ENCODE measurements around the gene GLI3.

The GLI3 gene

GRCh38 chr7:42085531-42085930 is 151.5 kb downstream of the GLI3 start:
- H3K9me3 Mint-ChIP-seq: peaks cover 0 to 5% of the 10 kb centered on the region in 2 donors

GRCh38 chr7:42084263-42084662 is 152.7 kb downstream of the GLI3 start:
- H3K27ac Mint-ChIP-seq: no peak overlapping the region
- H3K4me3 Mint-ChIP-seq: no peak overlapping the region
- H3K4me1 Mint-ChIP-seq: no peaks in the 10 kb centered on the region
- DNase-seq (no peak), ATAC-seq (no peak)
- H3K27me3 Mint-ChIP-seq: peaks cover 20% of the 10 kb centered on the region
- peaks cover 0 to 5% of the 10 kb centered on the region in 2 donors for H3K9me3 Mint-ChIP-seq

More at GRCh38 chr7:42085531-42085930, 151.5 kb downstream of the GLI3 start:
- H3K27me3 Mint-ChIP-seq: peaks cover 20% of the 10 kb centered on the region
- DNase-seq: no peak
- H3K4me3 Mint-ChIP-seq: no peak overlapping the region
- no peaks in the 10 kb centered on the region for H3K4me1 Mint-ChIP-seq
- ATAC-seq: no peak
- H3K27ac Mint-ChIP-seq: no peak overlapping the region

GRCh38 chr7:42083284-42083683 is 153.7 kb downstream of the GLI3 start:
- no peak for ATAC-seq
- DNase-seq: no peak
- peaks cover 20% of the 10 kb centered on the region for H3K27me3 Mint-ChIP-seq
- H3K4me3 Mint-ChIP-seq: no peak overlapping the region
- H3K4me1 Mint-ChIP-seq: no peaks in the 10 kb centered on the region
- H3K27ac Mint-ChIP-seq: no peak overlapping the region
- H3K9me3 Mint-ChIP-seq: peaks cover 0 to 5% of the 10 kb centered on the region in 2 donors

GRCh38 chr7:42082144-42082543 is 154.9 kb downstream of the GLI3 start:
- Mint-ChIP-seq H3K27ac (no peak overlapping the region), H3K4me3 (no peak overlapping the region), H3K27me3 (peaks cover 20% of the 10 kb centered on the region), H3K4me1 (no peaks in the 10 kb centered on the region), H3K9me3 (peaks cover 0 to 5% of the 10 kb centered on the region in 2 donors)
- no peak for DNase-seq
- no peak for ATAC-seq

DNA sequence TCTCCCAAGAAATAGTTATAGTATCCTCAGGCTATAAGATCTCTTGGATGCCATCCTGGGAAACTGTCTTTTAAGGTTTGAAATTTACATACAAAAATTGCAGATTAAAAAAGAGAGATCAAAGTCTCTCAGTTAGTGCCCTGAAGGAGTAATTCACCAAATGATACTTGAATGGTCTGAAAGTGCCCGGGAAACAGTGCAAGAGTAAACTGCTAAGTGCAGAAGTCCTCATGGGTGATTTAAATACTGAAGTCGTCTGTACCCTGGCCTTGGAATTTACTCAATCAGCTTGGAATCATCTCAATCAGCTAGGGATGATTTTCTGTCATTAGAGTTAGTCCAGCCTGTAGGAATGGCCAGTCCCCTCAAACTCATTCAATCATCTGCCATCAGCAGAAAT is 155.3 kb downstream of the GLI3 start:
- Mint-ChIP-seq H3K9me3 (peaks cover 0 to 5% of the 10 kb centered on the region in 2 donors), H3K4me3 (no peak overlapping the region), H3K27ac (no peak overlapping the region), H3K4me1 (no peaks in the 10 kb centered on the region), H3K27me3 (peaks cover 20% of the 10 kb centered on the region)
- DNase-seq: no peak
- ATAC-seq: no peak

GRCh38 chr7:42080841-42081586 is 156.0 kb downstream of the GLI3 start:
- Mint-ChIP-seq H3K9me3 (peaks cover 0 to 5% of the 10 kb centered on the region in 2 donors), H3K27me3 (peaks cover 20% of the 10 kb centered on the region), H3K4me1 (no peaks in the 10 kb centered on the region), H3K4me3 (no peak overlapping the region), H3K27ac (no peak overlapping the region)
- no peak for DNase-seq
- no peak for ATAC-seq

GRCh38 chr7:42077271-42078135 is 159.5 kb downstream of the GLI3 start:
- H3K27ac Mint-ChIP-seq: no peak overlapping the region
- DNase-seq: no peak
- no peaks in the 10 kb centered on the region for H3K4me1 Mint-ChIP-seq
- H3K27me3 Mint-ChIP-seq: peaks cover 26% of the 10 kb centered on the region
- ATAC-seq: no peak
- H3K9me3 Mint-ChIP-seq: no peaks in the 10 kb centered on the region
- no peak overlapping the region for H3K4me3 Mint-ChIP-seq

DNA sequence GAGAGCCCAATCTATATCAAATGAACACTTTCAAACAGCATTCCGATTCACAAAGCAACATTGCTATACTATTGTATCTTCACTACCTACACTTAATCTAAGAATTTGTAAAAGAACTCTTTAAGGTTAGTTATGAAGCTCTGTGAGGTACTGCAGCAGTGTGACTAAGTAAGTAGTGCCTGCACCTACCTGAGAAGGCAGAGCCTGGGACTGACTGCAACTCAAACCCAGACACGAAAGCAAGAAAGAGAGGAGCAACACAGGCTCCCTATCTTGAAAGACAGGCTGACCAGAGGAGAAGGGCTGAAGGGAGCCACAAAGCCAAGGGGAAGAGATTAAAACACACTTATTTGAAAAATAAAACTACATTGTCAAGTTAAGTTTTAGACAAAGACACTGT is 160.1 kb downstream of the GLI3 start:
- H3K9me3 Mint-ChIP-seq: no peaks in the 10 kb centered on the region
- peaks cover 20% of the 10 kb centered on the region for H3K27me3 Mint-ChIP-seq

DNA sequence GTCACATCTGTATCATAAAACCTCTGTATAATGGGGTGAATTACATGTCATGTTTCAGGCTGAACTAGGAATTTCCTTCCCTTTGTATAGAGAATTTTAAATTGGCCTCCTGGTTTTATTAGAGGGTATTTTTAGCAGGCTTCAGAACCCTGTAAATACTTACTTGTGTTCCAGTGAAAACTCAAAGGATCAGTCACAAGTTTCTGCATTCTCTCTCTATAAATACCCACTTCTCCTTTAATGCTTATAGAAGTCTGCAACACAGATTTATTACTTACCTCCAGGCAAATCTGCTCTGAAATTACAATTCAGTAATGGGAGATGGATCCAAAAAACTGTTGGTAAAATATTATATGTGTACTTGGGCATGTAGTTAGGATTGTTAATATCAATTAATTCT is 161.6 kb downstream of the GLI3 start:
- Mint-ChIP-seq H3K4me3 (no peak overlapping the region), H3K9me3 (no peaks in the 10 kb centered on the region), H3K4me1 (no peaks in the 10 kb centered on the region), H3K27me3 (peaks cover 6% of the 10 kb centered on the region), H3K27ac (no peak overlapping the region)
- DNase-seq (no peak), ATAC-seq (no peak)

More for the DNA sequence above, 160.1 kb downstream of the GLI3 start:
- Mint-ChIP-seq H3K4me3 (no peak overlapping the region), H3K4me1 (no peaks in the 10 kb centered on the region), H3K27ac (no peak overlapping the region)
- ATAC-seq: no peak
- no peak for DNase-seq

- Mint-ChIP-seq H3K9me3 (no peaks in the 10 kb centered on the region), H3K27ac (no peak overlapping the region), H3K27me3 (peaks cover 6% of the 10 kb centered on the region), H3K4me3 (no peak overlapping the region), H3K4me1 (no peaks in the 10 kb centered on the region)
- no peak for ATAC-seq
- no peak for DNase-seq
These were observed 162.9 kb downstream of the GLI3 start for GRCh38 chr7:42074076-42074475.

DNA sequence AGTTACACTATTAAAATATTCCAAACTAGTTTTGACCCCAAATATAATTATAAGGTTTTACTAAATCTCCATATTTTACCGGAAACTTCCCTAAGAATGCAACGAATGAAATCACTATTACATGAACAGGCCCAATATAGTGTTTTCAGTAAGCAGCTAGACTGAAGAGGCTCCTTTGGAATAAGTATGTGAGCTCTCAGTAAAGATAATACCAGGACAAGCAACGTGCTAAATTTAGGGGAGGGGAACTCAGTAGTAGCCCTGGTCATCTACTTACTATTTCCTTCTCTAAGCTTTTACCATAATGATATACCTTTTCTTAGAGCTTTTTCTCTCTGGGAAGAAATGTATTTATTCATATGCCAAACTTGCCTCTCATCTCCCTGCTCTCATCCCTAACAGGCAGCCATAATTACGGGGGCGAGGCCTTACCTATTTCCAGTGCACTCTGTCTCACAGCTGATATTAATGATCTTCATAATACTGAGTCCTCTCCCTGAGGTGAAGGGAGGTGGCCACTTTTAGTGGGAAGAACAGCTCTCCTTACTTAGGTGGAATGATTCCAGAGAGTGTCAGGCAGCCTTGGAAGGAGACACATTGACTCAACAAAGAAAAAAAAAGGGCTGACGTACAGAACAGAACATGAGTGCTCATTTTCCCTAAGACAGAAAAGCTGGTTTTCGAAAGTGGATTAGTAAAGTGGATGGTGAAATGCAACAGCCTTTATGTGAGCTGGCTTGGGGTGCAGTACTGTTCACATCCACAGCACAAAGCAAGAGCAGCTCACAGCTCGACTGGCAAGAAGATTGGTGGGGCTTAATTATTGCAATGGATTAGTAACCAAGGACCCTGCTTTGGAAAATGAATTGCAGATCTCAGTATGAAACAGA is 165.4 kb downstream of the GLI3 start:
- Mint-ChIP-seq H3K27me3 (peaks cover 8% of the 10 kb centered on the region), H3K4me3 (no peak overlapping the region), H3K4me1 (no peaks in the 10 kb centered on the region), H3K9me3 (no peaks in the 10 kb centered on the region), H3K27ac (no peak overlapping the region)
- DNase-seq (no peak), ATAC-seq (no peak)

DNA sequence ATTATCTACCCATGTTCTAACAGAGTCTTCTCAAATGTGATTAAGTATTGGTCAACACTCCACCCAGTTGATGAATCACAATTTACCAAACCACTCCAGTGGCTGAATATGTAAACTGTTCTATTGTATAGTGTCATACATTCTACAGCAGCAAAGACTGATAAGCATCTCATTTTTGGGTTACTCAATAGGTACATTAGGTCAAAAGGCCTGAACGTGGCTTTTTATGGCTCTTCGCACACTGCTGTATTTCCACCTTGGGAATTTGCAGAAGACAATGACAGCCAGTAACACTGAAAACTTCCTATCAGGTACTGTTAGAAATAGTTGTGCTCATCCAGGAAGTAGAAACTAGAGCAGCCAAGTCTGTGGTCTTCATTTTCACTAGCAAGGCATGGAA is 166.9 kb downstream of the GLI3 start:
- no peak overlapping the region for H3K4me3 Mint-ChIP-seq
- H3K9me3 Mint-ChIP-seq: no peaks in the 10 kb centered on the region
- H3K4me1 Mint-ChIP-seq: no peaks in the 10 kb centered on the region
- H3K27me3 Mint-ChIP-seq: peaks cover 17% of the 10 kb centered on the region
- DNase-seq (no peak), ATAC-seq (no peak)
- H3K27ac Mint-ChIP-seq: no peak overlapping the region

- Mint-ChIP-seq H3K27ac (no peak overlapping the region), H3K4me1 (no peaks in the 10 kb centered on the region), H3K4me3 (no peak overlapping the region), H3K9me3 (no peaks in the 10 kb centered on the region), H3K27me3 (peaks cover 17% of the 10 kb centered on the region)
- DNase-seq: no peak
- ATAC-seq: no peak
These were observed 167.4 kb downstream of the GLI3 start for GRCh38 chr7:42069590-42069989.

GRCh38 chr7:42068554-42069280 is 168.3 kb downstream of the GLI3 start:
- ATAC-seq (no peak), DNase-seq (no peak)
- Mint-ChIP-seq H3K27ac (no peak overlapping the region), H3K9me3 (no peaks in the 10 kb centered on the region), H3K4me1 (no peaks in the 10 kb centered on the region), H3K4me3 (no peak overlapping the region), H3K27me3 (peaks cover 11% of the 10 kb centered on the region)

DNA sequence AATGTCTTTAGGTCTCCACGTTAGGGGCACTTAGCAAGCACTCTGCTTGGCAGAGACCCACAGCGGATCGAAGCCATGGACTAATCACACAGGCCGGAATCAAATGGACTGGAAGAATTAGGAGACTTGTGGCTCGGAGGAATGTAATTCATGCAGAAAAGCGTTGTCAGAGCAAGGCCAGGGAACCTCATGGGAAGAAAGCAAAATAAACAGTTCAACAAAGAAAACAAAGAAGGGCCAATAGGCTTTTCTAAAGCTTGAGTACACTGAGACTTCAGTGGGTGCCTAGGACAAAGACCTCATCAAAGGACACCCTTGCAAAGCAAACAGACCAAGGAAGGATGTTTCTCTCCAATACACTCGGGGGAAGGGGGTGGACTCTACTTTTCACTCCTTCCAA is 171.1 kb downstream of the GLI3 start:
- ATAC-seq (no peak), DNase-seq (no peak)
- H3K4me3 Mint-ChIP-seq: no peak overlapping the region
- H3K27me3 Mint-ChIP-seq: peaks cover 11% of the 10 kb centered on the region
- no peak overlapping the region for H3K27ac Mint-ChIP-seq
- no peaks in the 10 kb centered on the region for H3K4me1 Mint-ChIP-seq
- no peaks in the 10 kb centered on the region for H3K9me3 Mint-ChIP-seq
